IMR-90 (cell line): ENCODE results near the gene DNAJC5. TPM values are rescaled to one million over a fixed set of nuclear protein-coding genes. Genes with fewer than 3 reads are reported as not detected.
A peak's percentile ranks its signal among the peaks of the same experiment; 100 is the strongest.

ENCODE experiments used
- ATAC-seq: fragments of 200-7000 bp; cut with Tn5 transposase; 2 replicates; pipeline ENCODE4 v1.9.1; 2020; ENCODE audit warnings: low read depth, mild to moderate bottlenecking, moderate library complexity
- BruUV-seq: library from RNA; stranded (reverse); fragments of 400-500 nt; replicated peaks from 2 replicates; lab custom pipeline; 2021; lab: Mats Ljungman, UMichigan
- CTCF ChIA-PET: fragments of 300-600 bp; formaldehyde crosslinking; extraction: SDS; loops from one replicate; lab custom pipeline; 2021; ENCODE audit warnings: antibody characterized with exemption; lab: Yijun Ruan, JAX
- POLR2A ChIA-PET: fragments of 300-600 bp; sonication (Branson Sonifier 250); formaldehyde crosslinking; loops from one replicate; lab custom pipeline; 2022; ENCODE audit warnings: antibody characterized with exemption; ENCODE audit not compliant: unreplicated experiment; lab: Charles Lee
- DNase-seq: peaks from one replicate; pipeline ENCODE4 v3.0.0; 2013
- H2AFZ ChIP-seq: replicated peaks from 2 replicates; pipeline ENCODE3; 2013; ENCODE audit warnings: low read length, mild to moderate bottlenecking; ENCODE audit not compliant: poor library complexity
- H2AK5ac ChIP-seq: 2 replicates; pipeline ENCODE4 v1.6.1; 2013; ENCODE audit warnings: low read depth, low read length, inconsistent platforms
- H2AK9ac ChIP-seq: replicated peaks from 2 replicates; pipeline ENCODE3; 2013; ENCODE audit warnings: mild to moderate bottlenecking, low read depth, low read length, moderate library complexity; ENCODE audit not compliant: poor library complexity
- H2BK120ac ChIP-seq: 2 replicates; pipeline ENCODE4 v1.6.1; 2013; ENCODE audit warnings: low read depth, low read length, inconsistent platforms
- H2BK15ac ChIP-seq: 3 replicates; pipeline ENCODE4 v1.6.1; 2013; ENCODE audit warnings: low read depth, low read length, inconsistent platforms
- H2BK20ac ChIP-seq: 2 replicates; pipeline ENCODE4 v1.6.1; 2013; ENCODE audit warnings: low read depth, mild to moderate bottlenecking, inconsistent platforms, low read length, moderate library complexity
- H2BK5ac ChIP-seq: 2 replicates; pipeline ENCODE4 v1.6.1; 2013; ENCODE audit warnings: mild to moderate bottlenecking, low read depth, low read length, inconsistent platforms; ENCODE audit not compliant: poor library complexity, severe bottlenecking
- H3K14ac ChIP-seq: replicated peaks from 2 replicates; pipeline ENCODE4 v1.6.1; 2013; ENCODE audit warnings: low read depth, low read length, inconsistent platforms
- H3K18ac ChIP-seq: 2 replicates; pipeline ENCODE4 v1.6.1; 2013; ENCODE audit warnings: low read depth, low read length, control low read depth
- H3K23ac ChIP-seq: 2 replicates; pipeline ENCODE4 v1.6.1; 2013; ENCODE audit warnings: low read depth, low read length, inconsistent platforms
- H3K27ac ChIP-seq: 2 replicates; pipeline ENCODE4 v1.5.1; 2013; ENCODE audit warnings: mild to moderate bottlenecking, control low read depth, low read length; ENCODE audit not compliant: insufficient read depth
- H3K27me3 ChIP-seq: 2 replicates; pipeline ENCODE4 v1.6.1; 2013; ENCODE audit warnings: low read length; ENCODE audit not compliant: control insufficient read depth, insufficient read depth
- H3K36me3 ChIP-seq: 2 replicates; pipeline ENCODE4 v1.6.1; 2013; ENCODE audit warnings: low read length, mixed read lengths; ENCODE audit not compliant: control insufficient read depth, insufficient read depth
- H3K4ac ChIP-seq: 2 replicates; pipeline ENCODE4 v1.6.1; 2013; ENCODE audit warnings: low read depth, low read length, inconsistent platforms
- H3K4me1 ChIP-seq: 2 replicates; pipeline ENCODE4 v1.6.1; 2013; ENCODE audit warnings: low read length, mixed read lengths; ENCODE audit not compliant: control insufficient read depth, insufficient read depth
- H3K4me2 ChIP-seq: 2 replicates; pipeline ENCODE4 v1.6.1; 2013; ENCODE audit warnings: low read depth, mild to moderate bottlenecking, control low read depth, low read length, moderate library complexity
- H3K4me3 ChIP-seq: 2 replicates; pipeline ENCODE4 v1.5.1; 2013; ENCODE audit warnings: low read depth, mild to moderate bottlenecking, control low read depth, low read length, moderate library complexity; ENCODE audit not compliant: insufficient read depth
- H3K56ac ChIP-seq: 2 replicates; pipeline ENCODE4 v1.6.1; 2013; ENCODE audit warnings: low read length, inconsistent platforms; ENCODE audit not compliant: insufficient read depth; ENCODE audit errors: extremely low read depth
- H3K79me1 ChIP-seq, 2 experiments: 2 replicates each; pipeline ENCODE4 v1.6.1; 2013; ENCODE audit warnings: low read length in 2 of 2, inconsistent platforms in 1 of 2, low read depth in 1 of 2
- H3K9ac ChIP-seq: 2 replicates; pipeline ENCODE4 v1.6.1; 2013; ENCODE audit warnings: low read depth, low read length, control low read depth
- H3K9me1 ChIP-seq: 2 replicates; pipeline ENCODE4 v1.6.1; 2013; ENCODE audit warnings: low read length, inconsistent platforms; ENCODE audit not compliant: insufficient read depth
- H3K9me3 ChIP-seq: 2 replicates; pipeline ENCODE4 v1.6.1; 2013; ENCODE audit warnings: low read length; ENCODE audit not compliant: control insufficient read depth, insufficient read depth
- H4K20me1 ChIP-seq: 2 replicates; pipeline ENCODE4 v1.6.1; 2013; ENCODE audit warnings: low read length, inconsistent platforms; ENCODE audit not compliant: insufficient read depth
- H4K5ac ChIP-seq: 2 replicates; pipeline ENCODE4 v1.6.1; 2013; ENCODE audit warnings: mild to moderate bottlenecking, low read depth, low read length, control low read depth
- H4K8ac ChIP-seq, 2 experiments: 2 replicates each; pipeline ENCODE4 v1.6.1; 2013; ENCODE audit warnings: low read depth in 2 of 2, low read length in 2 of 2, control low read depth in 1 of 2, inconsistent platforms in 1 of 2
- H4K91ac ChIP-seq: 2 replicates; pipeline ENCODE4 v1.6.1; 2013; ENCODE audit warnings: low read depth, low read length, inconsistent platforms; ENCODE audit not compliant: insufficient read depth
- BHLHE40 ChIP-seq: fragments of 150-350 bp; IDR thresholded peaks from 2 replicates; pipeline ENCODE4 v1.6.1; 2016; ENCODE audit warnings: mild to moderate bottlenecking, low read depth, low read length
- CEBPB ChIP-seq: IDR thresholded peaks from 2 replicates; pipeline ENCODE4 v1.6.1; 2012; ENCODE audit warnings: low read depth, low read length, improper control_type of control experiment
- CHD1 ChIP-seq: IDR thresholded peaks from 2 replicates; pipeline ENCODE4 v1.6.1; 2012; ENCODE audit warnings: low read depth, low read length, improper control_type of control experiment
- CTCF ChIP-seq: conservative IDR thresholded peaks from 2 replicates; pipeline ENCODE4 v1.5.1; 2012; ENCODE audit warnings: mild to moderate bottlenecking, low read depth, low read length, improper control_type of control experiment
- ELK1 ChIP-seq: fragments of 150-350 bp; IDR thresholded peaks from 2 replicates; pipeline ENCODE4 v1.6.1; 2016; ENCODE audit warnings: low read depth, mild to moderate bottlenecking, low read length, moderate library complexity, borderline replicate concordance
- FOS ChIP-seq: fragments of 150-350 bp; IDR thresholded peaks from 2 replicates; pipeline ENCODE4 v1.6.1; 2016; ENCODE audit warnings: low read depth, low read length
- MAFK ChIP-seq: IDR thresholded peaks from 2 replicates; pipeline ENCODE4 v1.6.1; 2012; ENCODE audit warnings: low read depth, low read length, improper control_type of control experiment
- MAZ ChIP-seq: IDR thresholded peaks from 2 replicates; pipeline ENCODE4 v1.6.1; 2012; ENCODE audit warnings: low read depth, mild to moderate bottlenecking, low read length, improper control_type of control experiment, moderate library complexity, borderline replicate concordance
- NFE2L2 ChIP-seq: fragments of 150-350 bp; IDR thresholded peaks from 2 replicates; pipeline ENCODE4 v1.6.1; 2016; ENCODE audit warnings: low read depth, mild to moderate bottlenecking, low read length
- POLR2A ChIP-seq: IDR thresholded peaks from 2 replicates; pipeline ENCODE4 v1.6.1; 2012; ENCODE audit warnings: mild to moderate bottlenecking, low read depth, low read length
- RCOR1 ChIP-seq: IDR thresholded peaks from 2 replicates; pipeline ENCODE4 v1.6.1; 2012; ENCODE audit warnings: mild to moderate bottlenecking, low read length, improper control_type of control experiment; ENCODE audit not compliant: insufficient replicate concordance
- RFX5 ChIP-seq: IDR thresholded peaks from 2 replicates; pipeline ENCODE4 v1.8.0; 2012; ENCODE audit warnings: low read depth, mild to moderate bottlenecking, low read length, moderate library complexity
- SMC3 ChIP-seq: fragments of 150-350 bp; IDR thresholded peaks from 2 replicates; pipeline ENCODE4 v1.6.1; 2016; ENCODE audit warnings: low read depth, mild to moderate bottlenecking, antibody characterized with exemption, low read length, moderate library complexity
- USF2 ChIP-seq: fragments of 150-350 bp; IDR thresholded peaks from 2 replicates; pipeline ENCODE4 v1.6.1; 2017; ENCODE audit warnings: mild to moderate bottlenecking, antibody characterized with exemption, low read length, low read depth
- WGBS, 2 experiments: methylation state at CpG; one replicate each; pipeline versions ENCODE4 v1.1.5 to v1.1.7; 2013; ENCODE audit warnings: missing lambda C conversion rate in 2 of 2; ENCODE audit not compliant: insufficient read length in 1 of 2; ENCODE audit errors: extremely low coverage in 2 of 2; 5-methylcytosine and 5-hydroxymethylcytosine counted together
- dilution Hi-C: fragments of 300-500 bp; cut with HindIII; formaldehyde crosslinking; loops from one replicate; pipeline ENCODE4 v1.14.3; 2018; ENCODE audit warnings: low sequenced_read_pairs; ENCODE audit not compliant: unreplicated experiment
- in situ Hi-C: fragments of 300-500 bp; cut with MboI; formaldehyde crosslinking; loops from 3 replicates; pipeline ENCODE4 v1.14.3; 2019; ENCODE audit warnings: low sequenced_read_pairs, inconsistent platforms, mixed read lengths
- intact Hi-C: fragments of 100-400 bp; cut with micrococcal nuclease; formaldehyde crosslinking; loops from 2 replicates; pipeline ENCODE4 v1.10.0; 2022
- polyA plus RNA-seq, 3 experiments: library from polyadenylated mRNA; depleted of rRNA; stranded (reverse); fragments of >200 nt; gene quantifications; 2 replicates each; pipeline ENCODE4 v1.2.3, GENCODE V29; 2012; ENCODE audit warnings: low replicate concordance in 1 of 3
- total RNA-seq: library from RNA; depleted of rRNA; stranded (reverse); fragments of >200 nt; gene quantifications from 2 replicates; pipeline ENCODE4 v1.2.3, GENCODE V29; 2012

Gene DNAJC5
- total and polyA plus RNA-seq, 2 of the 4 experiments (the other 2 are of a cell fraction) = 35.6 to 45.2 TPM

- no peak overlapping the region for H2BK15ac ChIP-seq
- peak overlapping the region; percentile 49; the same call in 1 of the 2 replicates for H3K4ac ChIP-seq
- H3K56ac ChIP-seq = no peak overlapping the region
- BruUV-seq = no TSS peak
- H3K27ac ChIP-seq = no peak overlapping the region; the same call in 1 of the 2 replicates
- peaks cover 12 to 24% of the 10 kb centered on the region in 2 experiments for H3K79me1 ChIP-seq
- H2BK120ac ChIP-seq = peak overlapping the region; percentile 35; the same call in 1 of the 2 replicates
- H3K9ac ChIP-seq = no peak overlapping the region
- intact Hi-C loops = no loop called here
- peaks cover 22% of the 10 kb centered on the region for H3K9me1 ChIP-seq
- dilution Hi-C loops = no loop called here
- H3K36me3 ChIP-seq = peaks cover under 1% of the 10 kb centered on the region; the same call in 1 of the 2 replicates
- H2BK20ac ChIP-seq = no peak overlapping the region; the same call in 1 of the 2 replicates
- ChIA-PET CTCF (no interaction called here), POLR2A (interaction anchor here (0.5 kb wide), 1 partner anchor 12 kb away, joined by 3 read pairs; no protein-coding TSS in a partner anchor)
- no peaks in the 10 kb centered on the region for H3K27me3 ChIP-seq
- H4K91ac ChIP-seq = peak overlapping the region; percentile 54
- no peak overlapping the region for H3K4me3 ChIP-seq
- H3K23ac ChIP-seq = no peak overlapping the region
- in situ Hi-C loops = loop anchor here (10.0 kb wide), 1 partner anchor 443 kb away; the partner anchor contains the start of gene PTK6
- H3K9me3 ChIP-seq = no peaks in the 10 kb centered on the region
- H3K14ac ChIP-seq = 0 out of 2 replicates have a peak overlapping the region, but pooled peaks have one; percentile 19
- peak overlapping the region; percentile 85 for H2AFZ ChIP-seq
- ATAC-seq (peak; percentile 28), DNase-seq (peak; percentile 88)
- H2AK5ac ChIP-seq = peak overlapping the region; percentile 81
- H4K20me1 ChIP-seq = 0 out of 2 replicates have a peak, but pooled peaks cover 3% of the 10 kb centered on the region
- peak overlapping the region; percentile 33 for H3K4me2 ChIP-seq
- H2BK5ac ChIP-seq = peak overlapping the region; percentile 21
- H4K5ac ChIP-seq = no peak overlapping the region
- 16% methylated on average over 5 of the region's 16 CpGs; no CpG with 5 or more reads in 1 of the 2 experiments for WGBS, 2 experiments
- no peak overlapping the region for H3K18ac ChIP-seq
- peaks cover 39% of the 10 kb centered on the region for H3K4me1 ChIP-seq
- peak overlapping the region in 1 of 2 experiments; percentile 49; a peak in 2 of 4 replicates for H4K8ac ChIP-seq
- H2AK9ac ChIP-seq = peak overlapping the region; percentile 84
- TF ChIP-seq ELK1 = no peak
- TF ChIP-seq MAFK = no peak
- TF ChIP-seq CTCF = no peak
- 0 out of 2 replicates have a peak, but pooled peaks have one; percentile 4 for TF ChIP-seq USF2
- TF ChIP-seq FOS = peak; percentile 84
- no peak for TF ChIP-seq SMC3
- no peak for TF ChIP-seq CEBPB
- no peak for TF ChIP-seq CHD1
- no peak for TF ChIP-seq RFX5
- TF ChIP-seq MAZ = peak; percentile 35; the same call in 1 of the 2 replicates
- no peak for TF ChIP-seq BHLHE40
- no peak for TF ChIP-seq POLR2A
- TF ChIP-seq RCOR1 = peak; percentile 48
- no peak for TF ChIP-seq NFE2L2
Observed at GRCh38 chr20:63977739-63978276, 82.9 kb downstream of the DNAJC5 start.
